ENCODE data around the gene UBL7.

UBL7 gene

GRCh38 chr15:74423431-74424257 lies 37.3 kb downstream of the UBL7 start:
- peak; percentile 55 for DNase-seq (ENCODE audit: low read depth)

DNA sequence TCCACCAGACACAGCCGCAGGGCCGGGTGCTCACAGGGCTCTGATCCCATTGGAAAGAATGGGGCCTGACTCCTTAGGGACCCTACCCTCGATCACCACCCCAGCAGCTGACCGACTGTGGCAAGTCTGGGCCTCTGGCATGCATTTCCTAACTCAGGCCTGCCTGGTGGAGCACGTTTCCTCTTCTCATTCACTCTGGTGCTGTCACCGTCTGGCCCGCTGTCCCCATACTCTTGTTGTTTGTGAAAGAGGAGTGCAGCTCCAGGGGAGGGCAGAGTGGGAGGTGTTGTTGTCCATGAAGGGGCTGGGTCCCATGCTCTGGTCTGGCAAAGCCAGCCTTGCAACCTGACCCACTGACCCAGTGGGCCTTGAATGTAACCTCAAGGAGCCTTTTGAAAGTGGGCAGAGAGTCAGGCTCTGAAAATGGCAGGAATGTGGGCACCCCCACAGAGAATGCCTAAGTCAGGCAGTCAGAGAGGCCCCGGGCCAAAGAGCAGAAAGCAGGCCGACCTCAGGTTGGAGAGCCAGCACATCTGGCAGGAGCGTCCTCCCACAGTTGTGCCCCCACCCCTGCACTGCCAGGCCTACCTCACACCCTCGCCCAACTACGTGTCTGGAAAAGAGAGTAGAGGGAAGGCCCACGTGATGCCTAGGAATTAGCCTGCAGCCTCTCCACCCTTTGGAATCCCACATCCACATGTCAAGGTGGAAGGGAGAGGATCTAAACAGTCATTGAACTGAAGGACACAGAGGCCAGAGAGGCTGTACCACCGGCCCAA lies 38.1 kb downstream of the UBL7 start:
- peak; percentile 92 for DNase-seq (ENCODE audit: low read depth)

GRCh38 chr15:74422265-74422651 lies 38.7 kb downstream of the UBL7 start:
- DNase-seq (ENCODE audit: low read depth): no peak

DNA sequence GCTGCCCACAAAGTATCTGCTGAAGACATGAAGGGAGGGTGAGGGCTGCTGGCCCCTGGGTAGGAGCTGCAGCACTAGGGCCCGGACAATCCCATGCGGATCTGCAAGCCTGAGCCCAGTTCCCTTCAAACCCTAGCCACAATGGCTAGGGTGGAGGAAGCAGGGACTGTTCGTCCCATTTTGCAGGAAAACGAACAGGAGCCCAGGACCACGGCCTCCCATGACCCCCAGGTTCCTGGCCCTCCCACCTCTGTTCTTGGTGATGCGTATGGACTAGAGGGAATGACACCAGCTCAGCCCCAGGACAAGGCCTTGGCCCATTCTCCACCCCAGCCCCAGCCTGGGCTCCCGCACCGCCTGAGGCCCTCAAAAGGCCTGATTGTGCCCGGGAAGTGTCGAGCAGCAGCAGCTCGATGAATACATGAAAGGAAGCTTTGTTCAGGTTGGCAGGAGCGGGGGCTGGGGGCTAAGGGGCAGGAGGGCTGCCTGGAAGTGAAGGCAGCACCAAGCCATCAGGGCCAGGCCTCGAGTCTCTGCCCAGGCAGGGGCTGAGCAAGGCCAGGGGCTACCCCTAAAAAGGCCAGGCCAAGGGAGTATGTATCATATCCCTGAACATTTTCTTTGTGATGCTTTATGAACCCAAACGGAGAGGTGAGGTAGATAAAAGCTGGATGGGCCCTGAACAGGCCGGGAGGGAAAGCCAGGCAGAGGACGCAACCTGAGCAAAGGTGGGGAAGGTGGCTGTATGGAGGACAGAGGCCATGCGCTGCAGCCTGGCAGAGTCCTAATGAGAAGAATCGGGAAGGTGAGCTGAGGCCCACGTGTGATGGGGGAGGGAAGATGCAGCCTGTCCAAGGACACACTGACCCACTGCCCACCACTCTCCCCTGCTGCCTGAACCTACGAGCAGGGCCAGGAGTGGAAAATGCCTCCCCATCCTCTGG lies 39.4 kb downstream of the UBL7 start:
- DNase-seq (ENCODE audit: low read depth): no peak

GRCh38 chr15:74420193-74420905 lies 40.6 kb downstream of the UBL7 start:
- DNase-seq (ENCODE audit: low read depth): no peak

DNA sequence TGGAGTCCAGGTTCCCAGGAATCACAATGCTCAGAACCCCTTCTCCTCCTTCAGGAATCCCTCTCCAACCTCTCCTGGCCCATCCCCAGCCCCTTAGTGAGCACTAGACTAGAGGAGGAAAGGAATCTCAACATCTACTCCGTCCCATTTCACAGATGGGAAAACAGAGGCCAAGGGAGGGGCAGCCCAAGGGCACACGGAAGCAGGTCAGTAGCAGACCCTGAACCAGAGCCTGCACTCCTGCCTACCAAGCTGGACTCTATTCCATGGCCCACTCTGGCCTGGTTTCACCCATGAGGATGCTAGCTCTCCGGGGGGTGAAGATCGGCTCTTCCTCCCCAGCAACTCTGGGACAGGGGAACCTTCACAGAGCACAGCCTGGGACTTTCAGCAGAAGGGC lies 41.5 kb downstream of the UBL7 start:
- no peak for DNase-seq (ENCODE audit: low read depth)

DNA sequence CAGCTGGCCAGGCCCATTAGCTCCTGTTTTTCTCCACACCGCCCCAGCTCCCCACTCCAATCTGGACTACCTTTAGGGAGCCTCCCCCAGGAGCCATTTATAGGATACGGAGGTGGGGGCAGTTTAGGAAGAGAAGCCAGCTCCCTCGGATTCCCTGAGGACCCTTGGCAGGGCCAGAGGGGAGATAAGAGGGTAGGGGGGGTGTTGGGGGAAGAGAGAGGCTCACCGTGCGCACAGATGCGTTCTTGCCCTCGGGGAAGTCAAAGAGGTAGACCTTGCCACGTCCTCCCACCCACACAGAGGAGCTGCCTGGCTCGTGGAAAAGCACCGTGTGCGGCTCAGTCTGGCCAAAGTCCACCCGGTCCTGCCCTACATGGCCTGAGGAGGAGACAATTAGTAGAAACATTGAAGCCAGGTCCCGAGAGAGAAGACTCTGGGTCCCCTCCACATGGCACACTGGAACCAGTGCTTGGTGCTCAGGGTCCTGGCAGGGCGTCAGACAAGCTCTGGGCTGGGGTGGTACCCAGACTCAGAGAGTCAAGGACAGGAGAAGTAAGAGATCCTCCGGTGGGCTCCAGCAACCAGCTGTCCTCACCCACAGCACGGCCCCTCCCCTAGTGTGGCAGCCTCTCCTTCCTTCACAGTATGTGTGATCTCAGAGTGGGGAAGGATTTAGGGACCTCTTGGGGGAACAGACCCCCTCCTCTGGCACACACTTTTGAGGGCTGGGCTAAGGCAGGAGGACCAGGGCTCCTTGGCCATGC lies 42.2 kb downstream of the UBL7 start:
- DNase-seq (ENCODE audit: low read depth): no peak

DNA sequence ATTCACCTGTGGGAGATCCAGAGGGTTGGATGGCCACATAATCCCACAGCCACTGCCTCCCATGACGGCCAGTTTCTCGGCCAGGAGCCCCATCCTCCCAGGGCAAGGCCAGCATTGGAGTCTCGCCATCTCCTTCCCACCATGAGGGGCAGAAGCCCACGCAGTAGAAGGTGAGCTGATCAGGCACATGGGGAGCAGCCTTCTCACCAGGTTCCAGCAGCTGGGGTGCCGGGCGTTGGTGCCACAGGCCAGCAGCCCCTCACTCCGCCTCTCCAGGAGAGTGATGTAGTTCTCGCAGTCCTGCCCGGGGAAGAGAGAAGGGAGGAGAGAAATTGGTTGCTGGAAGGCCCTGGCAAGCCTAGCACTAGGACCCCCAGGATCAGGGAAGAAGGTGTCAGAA lies 43.3 kb downstream of the UBL7 start:
- DNase-seq (ENCODE audit: low read depth): no peak

DNA sequence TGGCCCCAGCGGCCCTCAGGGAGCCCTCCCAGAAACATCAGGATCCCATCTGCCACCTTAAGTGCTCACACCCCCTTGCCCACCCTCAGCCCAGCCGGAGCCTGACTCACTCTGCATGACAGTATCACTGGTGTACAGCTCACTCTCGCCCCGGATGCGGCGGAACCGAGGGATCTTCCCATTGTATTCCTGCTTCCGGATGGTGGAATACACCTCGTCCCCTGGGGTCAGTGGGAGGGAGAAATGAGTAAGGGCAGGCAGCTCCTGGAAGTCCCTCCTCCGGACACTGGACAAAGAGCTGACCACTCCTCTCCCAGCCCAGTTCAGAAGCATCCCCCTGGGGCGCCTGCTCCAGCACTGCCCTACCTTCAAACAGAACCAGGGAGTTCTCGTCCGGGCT lies 43.7 kb downstream of the UBL7 start:
- DNase-seq (ENCODE audit: low read depth): peak; percentile 35

DNA sequence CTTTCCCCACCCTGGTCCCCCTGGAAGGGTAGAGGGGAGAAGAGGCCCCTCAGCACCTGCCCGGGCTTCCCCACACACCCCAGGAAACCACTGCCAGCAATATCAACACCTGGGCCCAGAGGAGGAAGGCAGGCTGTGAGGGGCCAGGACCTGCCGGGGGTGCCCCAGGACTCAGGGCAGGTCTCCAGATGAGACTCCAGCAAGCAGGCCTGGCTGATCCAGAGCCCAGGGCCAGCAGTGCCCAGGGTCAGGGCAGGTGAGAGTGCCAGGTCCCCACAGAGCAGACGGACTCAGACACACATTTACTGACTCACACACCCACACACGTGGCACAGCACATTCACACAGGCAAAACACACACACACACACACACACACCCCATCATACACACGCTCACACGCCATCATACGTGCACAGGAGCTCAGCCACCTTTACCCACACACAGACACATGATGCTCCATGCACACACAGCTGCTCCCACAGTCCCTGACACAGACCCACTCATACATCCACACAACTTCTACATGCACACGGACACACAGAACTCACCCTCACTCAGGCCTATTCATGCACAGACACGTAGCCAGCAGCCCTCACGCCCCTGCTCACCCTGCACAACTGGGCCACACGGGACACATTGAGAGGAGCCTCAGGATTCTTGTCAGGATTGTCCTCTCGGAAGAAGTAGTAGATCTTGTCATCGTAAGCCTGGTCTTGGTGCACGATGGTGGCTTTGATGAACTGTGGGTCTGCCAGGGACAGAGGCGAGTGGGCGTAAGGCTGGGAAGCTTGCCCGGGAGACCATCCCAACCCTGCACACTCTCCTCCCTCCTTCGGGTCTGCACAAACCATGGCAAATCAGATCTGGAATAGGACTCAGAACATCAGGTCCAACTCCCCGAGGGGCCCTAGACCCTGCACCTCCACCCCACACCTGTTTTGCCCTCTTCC lies 44.7 kb downstream of the UBL7 start:
- no peak for DNase-seq (ENCODE audit: low read depth)

GRCh38 chr15:74414603-74415338 lies 46.2 kb downstream of the UBL7 start:
- DNase-seq (ENCODE audit: low read depth): no peak

GRCh38 chr15:74414081-74414580 lies 46.8 kb downstream of the UBL7 start:
- DNase-seq (ENCODE audit: low read depth): no peak

GRCh38 chr15:74413350-74414080 lies 47.4 kb downstream of the UBL7 start:
- DNase-seq (ENCODE audit: low read depth): no peak

DNA sequence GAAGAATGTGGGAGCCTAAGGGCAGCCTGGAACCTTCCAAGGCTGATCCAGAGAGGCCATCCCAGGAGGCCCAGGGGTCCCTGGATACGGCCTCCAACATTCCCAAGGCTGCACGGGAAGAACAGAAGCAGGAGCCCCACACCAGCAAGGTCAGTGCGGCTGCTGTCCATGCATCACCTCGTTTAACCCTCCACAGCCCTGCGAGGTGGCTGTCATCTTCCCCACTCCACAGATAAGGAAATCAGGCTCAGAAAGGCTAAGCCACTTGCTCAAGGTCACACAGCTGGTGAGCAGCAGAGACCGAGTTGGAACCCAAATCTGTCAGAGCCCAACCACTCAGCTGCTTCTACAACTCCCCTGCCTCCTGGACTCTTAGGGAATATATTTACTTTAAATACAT lies 48.8 kb downstream of the UBL7 start:
- no peak for DNase-seq (ENCODE audit: low read depth)

DNA sequence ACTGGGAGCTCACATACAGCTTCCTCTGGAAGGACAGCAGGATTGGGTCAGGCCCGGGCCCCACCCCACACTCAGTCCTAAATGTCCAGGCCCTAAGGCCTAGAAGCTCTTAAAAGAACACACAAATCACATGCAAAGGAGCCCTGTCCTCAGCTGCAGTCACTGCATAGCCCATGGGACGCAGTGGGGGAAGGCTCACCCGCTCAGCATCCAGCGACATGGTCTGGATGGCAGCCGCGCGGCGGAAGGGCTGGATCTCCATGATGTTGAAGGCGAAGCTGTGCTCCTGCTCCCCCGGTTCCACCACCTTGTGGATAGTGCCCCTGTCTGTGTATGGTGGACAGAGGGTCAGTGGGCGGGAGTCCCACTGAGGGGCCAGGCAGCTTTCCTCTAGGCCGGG lies 49.3 kb downstream of the UBL7 start:
- DNase-seq (ENCODE audit: low read depth): no peak

DNA sequence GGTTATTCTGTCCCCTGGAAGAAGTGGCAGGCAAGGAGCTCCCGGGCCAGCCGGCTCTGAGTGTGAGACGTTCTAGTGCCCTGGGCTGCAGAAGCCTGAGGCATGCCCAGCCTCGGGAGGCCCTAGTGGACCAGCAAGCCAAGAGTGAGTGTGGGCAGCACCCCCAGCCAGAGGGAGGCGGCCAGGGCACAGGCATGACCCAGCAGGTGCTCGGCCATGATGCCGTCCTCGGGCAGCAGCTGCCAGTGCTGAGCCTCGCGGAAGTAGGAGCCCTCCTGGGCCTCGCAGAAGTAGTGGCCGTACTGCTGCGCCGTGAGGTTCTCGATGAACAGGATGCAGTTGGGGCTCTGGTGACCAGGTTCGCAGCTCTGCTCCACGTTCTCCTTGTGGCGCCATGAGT lies 50.5 kb downstream of the UBL7 start:
- no peak for DNase-seq (ENCODE audit: low read depth)

DNA sequence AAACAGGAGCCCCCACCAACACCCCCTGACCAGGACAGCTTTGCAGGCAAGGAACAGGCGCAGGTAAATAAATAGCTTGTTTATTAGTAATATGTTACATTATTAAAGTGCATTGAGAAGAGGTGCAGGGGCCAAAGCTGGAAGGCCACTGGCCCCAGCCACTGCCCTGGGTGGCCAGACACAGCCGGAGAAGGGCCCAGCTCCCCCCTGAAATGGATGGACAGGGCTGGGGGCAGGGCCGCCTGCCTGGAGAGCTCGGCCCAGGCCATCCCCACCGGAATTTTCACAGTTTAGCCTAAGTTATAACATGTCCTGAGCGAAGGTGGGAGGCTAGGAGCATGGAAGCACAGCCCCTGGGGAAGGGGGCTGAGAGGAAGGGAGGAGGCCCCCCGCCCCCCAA lies 51.7 kb downstream of the UBL7 start:
- no peak for DNase-seq (ENCODE audit: low read depth)

DNA sequence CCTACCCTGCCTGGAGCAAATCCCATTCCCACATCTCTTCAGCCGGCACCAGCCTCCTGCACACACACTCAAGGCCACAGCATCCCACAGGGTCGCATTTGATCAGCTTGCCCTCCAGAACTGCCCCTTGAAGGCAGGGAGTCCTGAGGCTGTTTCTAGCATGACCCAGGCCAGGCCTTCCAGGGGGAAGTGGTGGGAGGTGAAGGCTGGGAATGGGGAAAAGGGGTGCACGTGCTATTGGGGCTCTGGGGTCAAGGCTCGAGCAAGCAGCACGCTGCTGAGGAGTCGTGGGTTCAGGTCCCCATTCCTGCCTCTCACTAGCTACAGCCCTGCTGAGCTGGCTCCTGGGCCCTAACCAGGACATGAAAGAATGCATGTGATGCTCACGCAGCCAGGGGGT lies 52.1 kb downstream of the UBL7 start:
- DNase-seq (ENCODE audit: low read depth): no peak

Measured in amniotic epithelial cell (primary cell).